Stimulated activated CD8-positive, alpha-beta memory T cell treated with anti-CD3 and anti-CD28 coated beads, Interleukin-4, amount 100 ng/mL, for 1 hour (primary cell): Measurements from ENCODE around the gene CAAP1.
"Not testable (repeated sequence)": the region's sequence is repeated elsewhere in the genome, so short reads cannot be mapped to it uniquely, and the experiment has no call there.

ENCODE experiments used
- DNase-seq, 2 donors: peaks; one replicate each; pipeline ENCODE4 v3.0.0-alpha.2; 2020; ENCODE audit warnings: low read depth in 2 of 2, low spot score in 1 of 2

The CAAP1 gene

GRCh38 chr9:26833792-26834191 is 58.8 kb downstream of the CAAP1 start:
- DNase-seq, result no peak

GRCh38 chr9:26828391-26828955 is 64.1 kb downstream of the CAAP1 start:
- DNase-seq, result not testable (repeated sequence)

GRCh38 chr9:26814799-26815198 is 77.8 kb downstream of the CAAP1 start:
- DNase-seq, result no peak

- DNase-seq, result no peak
These were observed 79.4 kb downstream of the CAAP1 start for GRCh38 chr9:26813247-26813646.

- DNase-seq, result no peak
These were observed 80.4 kb downstream of the CAAP1 start for GRCh38 chr9:26812217-26812616.

GRCh38 chr9:26811106-26811505 is 81.5 kb downstream of the CAAP1 start:
- DNase-seq, result no peak

- no peak for DNase-seq
These were observed 82.8 kb downstream of the CAAP1 start for GRCh38 chr9:26809795-26810194.

- DNase-seq, result no peak
These were observed 85.4 kb downstream of the CAAP1 start for GRCh38 chr9:26807161-26807560.

GRCh38 chr9:26802921-26803320 is 89.7 kb downstream of the CAAP1 start:
- no peak for DNase-seq

- DNase-seq, result no peak
These were observed 90.8 kb downstream of the CAAP1 start for GRCh38 chr9:26801772-26802171.

GRCh38 chr9:26800322-26800721 is 92.3 kb downstream of the CAAP1 start:
- no peak for DNase-seq

- DNase-seq, result no peak
These were observed 101.3 kb downstream of the CAAP1 start for GRCh38 chr9:26791274-26791673.
